VCaP (cell line): ENCODE results near the gene LBH.

Experiments
- H3K27ac ChIP-seq: fragments of 450-650 bp; 2 replicates; pipeline ENCODE4 v1.5.1; 2017
- CTCF ChIP-seq: fragments of 450-650 bp; conservative IDR thresholded peaks from 2 replicates; pipeline ENCODE4 v1.5.1; 2017; ENCODE audit warnings: mild to moderate bottlenecking, moderate library complexity

The LBH gene

DNA sequence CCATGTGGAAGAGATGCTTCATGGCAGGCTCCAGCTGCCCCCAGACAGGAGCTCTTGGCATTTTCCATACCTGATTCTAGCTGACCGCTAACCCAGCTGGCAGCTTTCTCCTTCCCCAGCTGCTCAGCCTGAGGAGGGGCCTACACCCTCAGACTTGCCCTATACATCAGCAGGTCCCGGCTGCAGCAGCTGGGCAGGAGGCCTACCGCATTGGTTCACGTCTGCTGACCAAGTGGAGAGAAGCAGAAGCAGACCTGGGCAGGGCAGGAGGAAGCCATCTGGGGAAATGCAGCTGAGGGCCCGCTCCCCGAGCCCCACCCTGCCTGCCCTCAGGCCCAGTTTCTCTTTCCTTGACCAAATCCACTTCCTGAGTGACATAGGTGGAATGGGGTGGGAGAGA lies 50.7 kb downstream of the LBH start:
- H3K27ac ChIP-seq, result no peak overlapping the region
- no peak for TF ChIP-seq CTCF

DNA sequence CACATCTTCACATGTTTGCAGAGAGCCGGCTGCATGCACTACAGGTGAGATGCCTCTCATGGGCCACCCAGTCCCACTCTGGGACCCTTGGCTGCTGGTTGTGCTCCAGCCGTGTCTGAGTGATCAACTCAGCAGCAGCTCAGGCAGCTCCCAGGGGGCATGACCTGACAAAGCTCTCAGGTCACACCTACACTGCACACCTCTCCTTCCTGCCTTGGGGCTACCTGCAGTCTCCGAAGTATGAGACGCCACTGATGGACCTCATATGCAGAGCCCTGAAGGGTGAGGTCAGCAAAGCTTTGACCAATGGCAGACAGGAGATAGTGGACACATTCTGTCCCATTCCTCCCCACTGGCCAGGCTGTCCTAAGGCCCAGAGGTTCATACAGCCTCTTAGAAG lies 51.4 kb downstream of the LBH start:
- H3K27ac ChIP-seq, result no peak overlapping the region

GRCh38 chr2:30283931-30284565 lies 52.7 kb downstream of the LBH start:
- no peak for TF ChIP-seq CTCF
- H3K27ac ChIP-seq, result no peak overlapping the region

More for the DNA sequence above, 51.4 kb downstream of the LBH start:
- TF ChIP-seq CTCF, result no peak

GRCh38 chr2:30285758-30286157 lies 54.4 kb downstream of the LBH start:
- no peak overlapping the region for H3K27ac ChIP-seq
- no peak for TF ChIP-seq CTCF

DNA sequence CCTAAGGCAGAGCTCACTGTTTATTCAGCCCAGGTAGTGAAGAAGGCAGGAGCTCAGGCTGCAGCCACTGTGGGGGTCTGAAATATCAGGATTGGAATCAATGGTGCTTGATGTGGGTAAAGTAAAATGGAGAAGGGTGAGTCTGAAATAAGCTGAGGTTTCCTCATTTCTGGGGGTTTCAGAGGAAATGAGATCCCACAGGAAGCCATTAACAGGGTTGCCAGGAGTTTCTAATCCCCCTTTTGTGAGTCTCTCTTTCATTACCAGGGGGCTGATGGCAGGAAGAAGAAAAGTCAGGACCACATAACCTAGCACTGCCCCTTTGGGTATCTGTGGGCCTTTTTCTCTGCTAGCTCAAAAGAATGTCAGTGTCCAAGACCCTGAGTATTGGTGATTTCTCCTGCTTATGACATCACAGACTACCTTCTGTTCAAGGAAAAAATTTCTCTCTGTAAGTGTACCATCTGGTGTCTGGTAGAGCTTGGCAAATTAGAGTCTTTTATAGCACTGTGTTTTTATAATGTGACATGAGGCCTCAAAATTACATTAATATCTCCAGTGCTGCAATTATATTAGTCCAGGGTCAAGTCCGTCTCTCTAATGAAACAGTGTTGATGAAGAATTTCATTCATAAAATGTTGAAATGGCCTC lies 56.0 kb downstream of the LBH start:
- H3K27ac ChIP-seq, result no peak overlapping the region
- TF ChIP-seq CTCF, result no peak

DNA sequence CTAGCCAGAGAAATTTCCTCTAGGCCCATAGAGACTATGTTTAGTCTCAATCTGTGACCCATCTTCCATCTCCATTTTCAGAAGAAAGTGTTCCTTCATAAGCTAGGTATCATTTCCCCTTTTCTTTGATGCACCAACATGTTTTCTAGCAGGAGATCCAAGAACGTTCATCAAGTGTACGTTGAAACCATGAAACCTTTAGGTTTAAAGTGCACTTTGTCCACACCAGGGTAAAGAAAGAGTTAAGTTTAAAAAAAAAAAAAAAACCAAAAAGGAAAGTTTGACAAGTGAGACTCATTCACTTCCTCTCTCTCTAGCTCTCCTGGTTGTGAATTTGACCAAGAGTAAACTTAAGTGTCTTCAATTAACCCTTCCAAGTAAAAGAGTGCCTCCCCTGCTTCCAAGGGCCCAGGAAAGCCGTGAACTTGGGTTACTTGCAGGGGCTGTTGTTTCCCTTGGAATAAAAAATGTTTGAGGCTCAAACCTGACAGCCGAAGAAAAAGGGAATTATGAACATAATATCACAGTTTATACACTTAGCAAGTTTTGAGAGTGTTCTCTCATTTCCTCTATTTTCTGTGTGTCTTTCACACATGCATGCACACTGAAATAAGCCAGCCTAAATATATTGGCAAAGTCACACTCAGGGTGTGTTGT lies 56.7 kb downstream of the LBH start:
- no peak overlapping the region for H3K27ac ChIP-seq
- TF ChIP-seq CTCF, result no peak

DNA sequence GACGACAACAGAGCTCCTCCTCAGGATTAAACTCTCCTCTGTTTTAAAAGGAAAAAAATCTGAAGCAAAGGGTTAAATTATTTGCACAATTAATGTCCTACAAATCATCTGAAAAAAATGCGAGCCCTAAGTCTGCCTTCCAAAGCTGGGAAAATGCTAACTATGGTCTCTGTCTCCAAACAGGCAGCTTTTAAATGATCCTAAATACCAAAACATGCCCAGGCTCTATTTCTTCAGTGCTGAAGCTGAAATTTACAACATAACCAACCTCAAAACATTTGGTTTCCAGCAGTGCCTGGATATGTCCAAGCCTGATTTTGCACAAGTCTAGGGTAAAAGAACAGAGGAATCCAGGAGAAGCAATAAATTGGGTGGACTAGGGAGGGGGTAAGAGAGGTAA lies 57.2 kb downstream of the LBH start:
- H3K27ac ChIP-seq, result no peak overlapping the region
- TF ChIP-seq CTCF, result no peak
